GOT3 (cell line): ENCODE measurements around the gene PRIM2.
"Not testable (repeated sequence)": the region's sequence is repeated elsewhere in the genome, so short reads cannot be mapped to it uniquely, and the experiment has no call there.

Experiments used
- DNase-seq: peaks from one replicate; lab custom pipeline; 2025; ENCODE audit warnings: mixed read lengths; lab: John Stamatoyannopoulos, UW

Gene PRIM2

GRCh38 chr6:57365076-57365583 is 47.7 kb downstream of the PRIM2 start:
- DNase-seq, result not testable (repeated sequence)

- DNase-seq, result not testable (repeated sequence)
Measured at GRCh38 chr6:57368965-57369731, 51.7 kb downstream of the PRIM2 start.

GRCh38 chr6:57371779-57372178 is 54.3 kb downstream of the PRIM2 start:
- DNase-seq, result not testable (repeated sequence)

GRCh38 chr6:57374764-57375163 is 57.3 kb downstream of the PRIM2 start:
- not testable (repeated sequence) for DNase-seq

GRCh38 chr6:57376083-57376482 is 58.7 kb downstream of the PRIM2 start:
- not testable (repeated sequence) for DNase-seq

- DNase-seq, result not testable (repeated sequence)
Measured at GRCh38 chr6:57389038-57389592, 71.7 kb downstream of the PRIM2 start.

- DNase-seq, result not testable (repeated sequence)
Measured at GRCh38 chr6:57390818-57391217, 73.4 kb downstream of the PRIM2 start.

GRCh38 chr6:57392047-57392446 is 74.6 kb downstream of the PRIM2 start:
- DNase-seq, result not testable (repeated sequence)

GRCh38 chr6:57419341-57419740 is 101.9 kb downstream of the PRIM2 start:
- not testable (repeated sequence) for DNase-seq

GRCh38 chr6:57421503-57421902 is 104.1 kb downstream of the PRIM2 start:
- no peak for DNase-seq

- DNase-seq, result no peak
Measured at GRCh38 chr6:57423468-57423867, 106.0 kb downstream of the PRIM2 start.

GRCh38 chr6:57431742-57432141 is 114.3 kb downstream of the PRIM2 start:
- not testable (repeated sequence) for DNase-seq

GRCh38 chr6:57432157-57432556 is 114.7 kb downstream of the PRIM2 start:
- DNase-seq, result no peak

- no peak for DNase-seq
Measured at GRCh38 chr6:57432919-57433684, 115.7 kb downstream of the PRIM2 start.

- DNase-seq, result not testable (repeated sequence)
Measured at GRCh38 chr6:57433790-57434189, 116.4 kb downstream of the PRIM2 start.

- DNase-seq, result no peak
Measured at GRCh38 chr6:57434944-57435343, 117.5 kb downstream of the PRIM2 start.

- DNase-seq, result no peak
Measured at GRCh38 chr6:57435475-57436160, 118.2 kb downstream of the PRIM2 start.

GRCh38 chr6:57440735-57441134 is 123.3 kb downstream of the PRIM2 start:
- not testable (repeated sequence) for DNase-seq

GRCh38 chr6:57442133-57442532 is 124.7 kb downstream of the PRIM2 start:
- DNase-seq, result not testable (repeated sequence)

GRCh38 chr6:57443181-57443580 is 125.8 kb downstream of the PRIM2 start:
- not testable (repeated sequence) for DNase-seq

- DNase-seq, result not testable (repeated sequence)
Measured at GRCh38 chr6:57444787-57445186, 127.4 kb downstream of the PRIM2 start.

- DNase-seq, result not testable (repeated sequence)
Measured at GRCh38 chr6:57445379-57445778, 127.9 kb downstream of the PRIM2 start.
